Gastrocnemius medialis (tissue), 4 donors: ENCODE data around the gene ATF6B. TPM values are rescaled to one million over a fixed set of nuclear protein-coding genes. Genes with fewer than 3 reads are reported as not detected.
A peak's percentile ranks its signal among the peaks of the same experiment; 100 is the strongest.

Experiments used
- ATAC-seq, 2 donors: fragments of 150-250 bp; one replicate each; pipeline ENCODE4 v1.9.1; 2016
- DNase-seq, 2 donors: peaks; one replicate each; pipeline ENCODE4 v3.0.0-alpha.2; 2019
- H3K27ac ChIP-seq, 4 donors: fragments of 200-600 bp; sonication (generic); 1 replicate in 1 of 4; 2 replicates in 3 of 4; pipeline ENCODE4 v1.5.1; 2016 to 2018; ENCODE audit warnings: mild to moderate bottlenecking in 2 of 4, moderate library complexity in 1 of 4
- H3K27me3 ChIP-seq, 3 donors: fragments of 200-600 bp; sonication (generic) in 2 of 3; 1 replicate in 1 of 3; 2 replicates in 2 of 3; pipeline versions ENCODE4 v1.5.1 to v1.6.0; 2016 to 2019; ENCODE audit warnings: mild to moderate bottlenecking in 1 of 3, moderate library complexity in 1 of 3
- H3K36me3 ChIP-seq, 2 donors: fragments of 200-600 bp; sonication (generic) in 1 of 2; one replicate each; pipeline ENCODE4 v1.5.1; 2017 to 2018
- H3K4me1 ChIP-seq, 2 donors: fragments of 200-600 bp; sonication (generic) in 1 of 2; one replicate each; pipeline ENCODE4 v1.5.1; 2016 to 2017; ENCODE audit warnings: mild to moderate bottlenecking in 2 of 2
- H3K4me3 ChIP-seq, 4 donors: fragments of 200-600 bp; sonication (generic) in 3 of 4; 1 replicate in 1 of 4; 2 replicates in 3 of 4; pipeline ENCODE4 v1.5.1; 2016 to 2019; ENCODE audit warnings: mild to moderate bottlenecking in 2 of 4
- H3K9me3 ChIP-seq, 3 donors: fragments of 200-600 bp; sonication (generic) in 2 of 3; 1 replicate in 1 of 3; 2 replicates in 2 of 3; pipeline ENCODE4 v1.5.1; 2016 to 2019
- POLR2A ChIP-seq, 2 donors: fragments of 450-650 bp; IDR thresholded peaks; one replicate each; pipeline ENCODE4 v1.6.1; 2017; ENCODE audit warnings: antibody characterized with exemption in 2 of 2, mild to moderate bottlenecking in 2 of 2, moderate library complexity in 2 of 2
- in situ Hi-C, 4 donors: fragments of 200-750 bp; cut with MboI; loops; one replicate each; pipeline versions ENCODE4 v1.15.0 to v1.8.0; 2017; ENCODE audit warnings: low sequenced_read_pairs in 4 of 4
- intact Hi-C: fragments of 100-400 bp; cut with DNase I; formaldehyde crosslinking; loops from one replicate; pipeline ENCODE4 v1.15.1; 2023; ENCODE audit warnings: low total_unique reads
- total RNA-seq, 4 donors: library from RNA; depleted of rRNA; stranded (reverse); fragments of >200 nt; gene quantifications; one replicate each; pipeline versions ENCODE4 v1.1.0 to v1.2.3, GENCODE V29; 2016
- TF ChIP-seq, protein P1 (sequence below), 5 experiments: fragments of 450-650 bp in 3 of 5; fragments of 200-600 bp in 2 of 5; sonication (generic) in 2 of 5; IDR thresholded peaks in 4 of 5; conservative IDR thresholded peaks in 1 of 5; 1 replicate in 4 of 5; 2 replicates in 1 of 5; pipeline ENCODE4 v1.5.1; 2016 to 2019; ENCODE audit warnings: antibody characterized with exemption in 5 of 5, mild to moderate bottlenecking in 3 of 5, moderate library complexity in 3 of 5

The ATF6B gene
- total RNA-seq, 4 donors from 2014 or later: 6.8 to 18.4 (median 9.5) TPM

DNA sequence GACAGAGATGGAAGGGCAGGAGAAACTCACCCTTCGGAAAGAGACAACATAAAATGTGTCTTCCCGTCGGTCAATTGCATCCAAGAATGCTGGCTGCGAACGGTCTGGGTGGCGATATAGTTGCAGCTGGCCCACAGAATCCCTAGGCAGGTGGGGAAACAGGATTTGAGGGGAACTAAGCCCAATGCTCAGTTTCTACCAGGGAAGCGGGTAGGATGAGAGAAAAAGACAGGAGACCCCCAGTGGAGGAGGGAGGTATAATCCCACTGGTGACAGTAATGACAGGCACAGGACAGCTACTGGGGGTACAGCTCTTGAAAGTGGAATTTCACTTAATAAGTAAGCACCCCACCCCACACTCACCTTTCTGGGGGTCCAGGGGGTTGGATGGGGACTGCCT, 11.4 kb downstream of the ATF6B start:
- Histone ChIP-seq H3K9me3 (no peaks in the 10 kb centered on the region), H3K27me3 (no peaks in the 10 kb centered on the region), H3K36me3 (peaks cover 0 to 69% of the 10 kb centered on the region in 2 donors), H3K4me1 (peaks cover 9 to 21% of the 10 kb centered on the region in 2 donors), H3K27ac (no peak overlapping the region), H3K4me3 (no peak overlapping the region)
- in situ Hi-C loops: no loop called here
- TF ChIP-seq POLR2A (IDR thresholded peaks at IDR 0.05): no peak
- TF ChIP-seq, protein P1, sequence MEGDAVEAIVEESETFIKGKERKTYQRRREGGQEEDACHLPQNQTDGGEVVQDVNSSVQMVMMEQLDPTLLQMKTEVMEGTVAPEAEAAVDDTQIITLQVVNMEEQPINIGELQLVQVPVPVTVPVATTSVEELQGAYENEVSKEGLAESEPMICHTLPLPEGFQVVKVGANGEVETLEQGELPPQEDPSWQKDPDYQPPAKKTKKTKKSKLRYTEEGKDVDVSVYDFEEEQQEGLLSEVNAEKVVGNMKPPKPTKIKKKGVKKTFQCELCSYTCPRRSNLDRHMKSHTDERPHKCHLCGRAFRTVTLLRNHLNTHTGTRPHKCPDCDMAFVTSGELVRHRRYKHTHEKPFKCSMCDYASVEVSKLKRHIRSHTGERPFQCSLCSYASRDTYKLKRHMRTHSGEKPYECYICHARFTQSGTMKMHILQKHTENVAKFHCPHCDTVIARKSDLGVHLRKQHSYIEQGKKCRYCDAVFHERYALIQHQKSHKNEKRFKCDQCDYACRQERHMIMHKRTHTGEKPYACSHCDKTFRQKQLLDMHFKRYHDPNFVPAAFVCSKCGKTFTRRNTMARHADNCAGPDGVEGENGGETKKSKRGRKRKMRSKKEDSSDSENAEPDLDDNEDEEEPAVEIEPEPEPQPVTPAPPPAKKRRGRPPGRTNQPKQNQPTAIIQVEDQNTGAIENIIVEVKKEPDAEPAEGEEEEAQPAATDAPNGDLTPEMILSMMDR (IDR thresholded peaks at IDR 0.05 in 4 of 5, conservative IDR thresholded peaks at IDR 0.05 in 1 of 5): no peak
- ATAC-seq (no peak), DNase-seq (no peak)
- intact Hi-C loops: loop anchor here (10.0 kb wide), 1 partner anchor 72 kb away; no protein-coding TSS in a partner anchor

DNA sequence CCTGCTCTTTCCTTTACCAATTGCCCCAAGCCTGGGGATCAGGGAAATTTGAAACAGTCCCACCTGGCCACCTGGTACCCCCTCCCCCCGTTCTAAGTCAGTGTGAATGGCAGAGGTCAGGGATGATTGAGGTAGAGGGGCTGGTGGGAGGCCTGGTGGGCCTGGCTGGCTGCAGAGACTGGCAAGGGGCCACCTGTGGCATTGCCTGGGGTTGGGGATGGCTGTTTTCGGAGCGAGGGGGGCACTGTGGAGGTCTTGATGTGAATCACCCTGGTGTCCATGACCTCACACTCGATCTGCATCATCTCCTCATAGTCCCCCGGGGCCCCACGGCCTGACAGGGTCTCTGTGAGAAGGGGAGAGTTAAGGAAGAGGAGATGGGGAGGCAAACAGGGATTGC, 12.4 kb downstream of the ATF6B start:
- Histone ChIP-seq H3K36me3 (peaks cover 0 to 58% of the 10 kb centered on the region in 2 donors), H3K27ac (no peak overlapping the region), H3K4me1 (peaks cover 17 to 28% of the 10 kb centered on the region in 2 donors), H3K9me3 (no peaks in the 10 kb centered on the region), H3K27me3 (peaks cover 0 to 3% (median 0%) of the 10 kb centered on the region in 3 donors), H3K4me3 (no peak overlapping the region)
- no peak for DNase-seq
- intact Hi-C loops: loop anchor here (10.0 kb wide), 1 partner anchor 71 kb away; no protein-coding TSS in a partner anchor
- in situ Hi-C loops: no loop called here
- TF ChIP-seq, protein P1 (IDR thresholded peaks at IDR 0.05 in 4 of 5, conservative IDR thresholded peaks at IDR 0.05 in 1 of 5): no peak
- no peak for TF ChIP-seq POLR2A (IDR thresholded peaks at IDR 0.05)
- no peak for ATAC-seq

DNA sequence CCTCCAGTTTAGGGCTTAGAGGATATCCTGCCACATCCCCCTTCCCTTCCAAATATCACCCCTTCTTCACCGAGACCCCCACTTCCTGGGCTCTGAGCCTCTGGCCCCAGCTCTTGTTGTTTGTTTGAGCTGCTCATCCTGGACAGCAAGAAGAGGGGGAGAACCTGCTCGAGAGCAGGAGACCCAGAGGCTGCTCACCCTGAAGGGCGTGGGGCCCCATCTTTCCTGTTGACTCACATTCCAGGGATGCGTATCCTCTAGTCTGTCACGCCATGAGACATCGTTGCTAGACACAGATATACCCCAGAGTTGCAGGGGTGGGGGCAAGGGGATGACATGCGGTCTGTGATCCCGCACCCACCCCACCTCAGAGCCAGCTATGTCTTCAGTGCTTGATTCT, 13.2 kb downstream of the ATF6B start:
- DNase-seq: no peak
- TF ChIP-seq, protein P1 (IDR thresholded peaks at IDR 0.05 in 4 of 5, conservative IDR thresholded peaks at IDR 0.05 in 1 of 5): no peak
- TF ChIP-seq POLR2A (IDR thresholded peaks at IDR 0.05): no peak
- Histone ChIP-seq H3K4me3 (no peak overlapping the region), H3K27ac (peak overlapping the region in 1 of 4 donors; percentile 77), H3K9me3 (no peaks in the 10 kb centered on the region), H3K27me3 (peaks cover 0 to 11% (median 0%) of the 10 kb centered on the region in 3 donors), H3K4me1 (peaks cover 20 to 28% of the 10 kb centered on the region in 2 donors), H3K36me3 (peaks cover 0 to 50% of the 10 kb centered on the region in 2 donors)
- in situ Hi-C loops (no loop called here), intact Hi-C loops (loop anchor here (10.0 kb wide), 1 partner anchor 70 kb away; no protein-coding TSS in a partner anchor)
- ATAC-seq: no peak

DNA sequence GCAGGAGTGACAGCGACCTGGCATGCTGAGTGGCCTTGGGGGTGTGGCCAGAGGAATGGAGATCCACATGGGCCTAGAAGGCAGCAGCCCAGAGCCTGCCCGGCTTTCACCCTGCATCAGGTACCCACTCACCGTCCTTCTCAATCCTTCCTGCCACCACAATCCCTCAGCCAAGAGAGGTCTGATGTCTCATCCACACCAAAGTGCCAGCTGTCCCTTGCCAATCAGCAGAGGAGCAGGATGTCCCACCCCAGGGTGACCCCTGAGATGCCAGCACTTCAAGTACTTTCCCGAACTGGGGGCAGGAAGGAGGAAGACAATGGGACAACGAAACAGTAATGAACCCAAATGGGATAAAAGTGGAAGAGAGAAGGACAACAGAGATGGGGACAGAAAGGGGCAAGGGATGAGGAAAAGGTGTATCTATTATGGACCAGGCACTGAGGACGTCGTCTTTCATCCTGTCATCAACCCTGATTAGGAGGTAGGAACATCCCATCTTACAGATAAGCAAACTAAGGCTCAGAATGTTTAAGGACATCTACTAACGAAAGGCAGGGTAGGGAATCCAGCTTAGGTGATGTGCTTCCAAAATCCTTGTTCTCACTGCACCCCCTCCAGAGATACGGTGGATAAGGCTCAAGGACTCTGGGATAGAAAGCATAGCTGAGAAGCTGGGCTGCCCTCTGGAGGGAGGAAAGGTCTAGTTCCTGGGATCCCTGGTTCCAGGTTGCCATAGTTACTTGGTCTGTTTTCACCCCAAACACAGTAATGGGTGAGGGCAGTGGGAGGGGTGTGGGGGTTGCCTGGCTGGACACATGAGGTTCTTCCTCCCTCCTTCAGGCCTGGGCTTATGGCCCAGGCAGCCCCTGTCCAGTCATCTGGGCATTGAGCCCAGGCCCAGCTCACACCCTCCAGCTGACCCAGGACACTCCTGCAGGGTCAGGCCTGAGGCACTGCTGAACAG, 14.4 kb downstream of the ATF6B start:
- in situ Hi-C loops (no loop called here), intact Hi-C loops (loop anchor here (2.0 to 10.0 kb wide), 2 partner anchors 27 to 69 kb away; no protein-coding TSS in a partner anchor)
- ATAC-seq: peak; percentile 56 to 64

More for the DNA sequence above, 14.4 kb downstream of the ATF6B start:
- Histone ChIP-seq H3K27ac (peak overlapping the region; percentile 33 to 77 (median 64)), H3K4me3 (no peak overlapping the region), H3K4me1 (peaks cover 16 to 28% of the 10 kb centered on the region in 2 donors), H3K9me3 (no peaks in the 10 kb centered on the region), H3K27me3 (peaks cover 4 to 20% (median 4%) of the 10 kb centered on the region in 3 donors), H3K36me3 (peaks cover 0 to 40% of the 10 kb centered on the region in 2 donors)
- DNase-seq: peak; percentile 66 to 79
- TF ChIP-seq POLR2A (IDR thresholded peaks at IDR 0.05): no peak
- TF ChIP-seq, protein P1 (IDR thresholded peaks at IDR 0.05 in 4 of 5, conservative IDR thresholded peaks at IDR 0.05 in 1 of 5): no peak
